ENCODE data around the gene KIAA0319L.

GRCh38 chr1:35519432-35519831 lies 37.8 kb downstream of the KIAA0319L start:
- TF ChIP-seq CTCF (conservative IDR thresholded peaks at IDR 0.05; ENCODE audit: low read length) (no peak), EZH2phosphoT487 (IDR thresholded peaks at IDR 0.05; ENCODE audit: borderline replicate concordance, low read depth, low read length) (no peak)

Data from OCI-LY7 (cell line).